HG02763 (cell line): ENCODE data around the gene KIF1A.

ENCODE experiments used
- ATAC-seq: cut with Tn5 transposase; IDR thresholded peaks from one replicate; pipeline ENCODE4 v1.9.1; 2021; ENCODE audit warnings: mild to moderate bottlenecking, moderate library complexity; ENCODE audit not compliant: unreplicated experiment

Gene KIF1A

DNA sequence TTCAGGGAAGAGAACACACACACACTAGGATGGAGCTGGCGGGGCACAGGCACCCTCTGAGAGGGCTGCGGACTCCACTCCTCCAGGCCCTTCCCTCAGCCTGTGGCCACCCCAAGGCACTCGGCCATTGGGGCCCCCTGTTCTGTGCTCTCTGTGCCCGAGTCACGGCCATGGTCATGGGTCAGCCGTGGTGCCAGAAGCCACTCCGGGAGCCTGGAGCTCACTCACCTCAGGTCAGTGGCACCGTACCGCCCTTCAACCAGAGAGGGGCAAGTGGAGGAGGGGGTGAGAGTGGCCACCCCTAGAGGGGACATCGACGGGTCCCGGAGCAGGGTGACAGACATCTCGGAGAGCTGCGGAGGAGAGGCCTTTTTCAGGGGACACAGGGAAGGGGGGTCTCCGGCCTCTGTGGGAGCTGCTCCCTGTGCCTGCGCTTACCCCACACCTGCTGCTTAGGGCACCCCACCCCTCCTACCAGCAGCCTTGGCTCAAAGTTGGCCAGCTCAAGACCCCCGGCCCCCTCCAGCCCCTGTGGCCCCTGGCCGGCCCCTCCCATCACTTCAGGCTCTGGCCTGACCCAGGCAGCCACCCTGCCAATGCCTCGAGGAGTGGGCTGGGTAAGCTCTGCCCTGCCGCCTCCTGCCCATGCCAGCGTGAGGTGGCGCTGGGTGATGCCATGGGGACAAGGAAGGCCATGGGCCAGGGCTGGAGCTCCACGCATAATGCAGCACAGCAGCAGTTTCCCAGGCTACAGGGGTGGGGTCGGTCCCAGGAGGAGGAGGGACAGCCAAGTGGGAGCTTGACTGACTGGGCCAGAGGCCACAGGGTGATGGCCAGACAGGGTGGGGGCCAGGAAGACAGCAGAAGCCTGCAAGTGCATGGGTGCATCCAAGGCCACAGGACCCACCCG is 99.1 kb downstream of the KIF1A start:
- ATAC-seq, result no peak

DNA sequence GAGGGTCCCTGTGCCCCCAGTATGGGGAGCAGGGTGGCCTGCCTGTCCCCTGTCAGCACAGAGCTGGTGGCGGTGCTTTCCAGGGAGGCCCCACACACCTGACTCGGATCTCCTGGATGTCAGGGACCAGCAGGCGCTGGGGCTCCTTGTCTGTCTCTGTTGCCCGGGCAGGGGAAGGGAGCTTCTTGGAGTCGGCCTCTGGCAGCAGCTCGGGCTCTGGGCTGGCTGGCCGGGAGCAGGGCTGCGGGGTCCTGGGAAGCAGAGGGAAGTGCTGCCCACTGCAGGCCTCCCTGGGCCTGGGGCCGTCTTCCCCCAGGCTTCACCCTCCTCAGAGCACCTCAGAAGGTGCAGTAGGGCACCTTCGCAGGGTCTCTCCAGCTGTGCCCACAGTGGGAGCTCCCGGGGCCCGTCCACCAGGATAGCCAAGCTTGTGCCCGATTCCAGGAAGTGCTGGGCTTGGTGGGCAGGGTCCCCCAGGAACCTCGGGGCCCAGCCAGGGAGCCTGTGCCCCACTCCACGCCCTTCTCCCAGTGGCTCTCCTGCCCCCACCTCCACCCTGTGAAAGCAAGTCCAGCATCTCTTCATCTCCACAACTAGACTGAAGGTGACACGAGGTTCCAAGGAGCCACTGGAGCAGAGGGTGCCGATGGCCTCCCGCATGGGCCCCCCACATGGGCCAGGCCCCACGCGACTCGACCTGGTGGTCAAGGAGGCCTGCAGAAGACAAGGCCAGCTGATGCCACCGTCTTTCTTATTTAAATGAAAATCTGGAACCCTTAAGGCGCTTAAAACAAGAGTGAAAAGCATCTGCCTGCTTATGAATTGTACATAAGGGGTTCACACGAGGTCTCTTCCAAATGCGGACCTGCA is 100.1 kb downstream of the KIF1A start:
- ATAC-seq, result no peak

DNA sequence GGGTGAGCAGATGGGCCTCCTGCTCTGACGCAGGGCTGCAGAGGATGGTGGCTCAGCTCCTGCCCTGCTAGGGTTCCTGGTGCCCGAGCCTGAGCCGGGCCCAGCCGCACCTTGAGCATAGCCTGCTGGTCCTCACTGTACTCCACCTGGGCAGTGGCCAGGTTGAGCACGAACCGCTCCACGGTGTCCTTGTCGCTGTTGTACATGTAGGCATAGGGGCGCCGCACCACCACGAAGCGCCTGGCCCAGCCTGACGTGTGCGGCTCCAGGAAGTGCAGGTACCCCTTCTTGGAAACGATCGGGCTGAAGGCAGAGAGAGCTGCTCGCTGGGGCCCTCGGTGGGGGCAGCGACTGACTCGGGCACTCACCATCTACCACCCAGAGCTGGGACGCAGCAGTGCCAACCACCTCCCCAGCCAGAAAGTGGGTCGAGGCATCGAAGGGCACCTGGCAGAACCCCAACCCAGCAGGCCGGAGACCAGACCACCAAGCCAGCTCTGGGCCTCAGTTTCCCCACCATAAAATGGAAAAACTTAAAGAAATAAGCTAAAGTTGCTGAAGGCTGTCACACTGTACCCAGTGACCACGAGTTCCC is 101.0 kb downstream of the KIF1A start:
- ATAC-seq, result no peak

DNA sequence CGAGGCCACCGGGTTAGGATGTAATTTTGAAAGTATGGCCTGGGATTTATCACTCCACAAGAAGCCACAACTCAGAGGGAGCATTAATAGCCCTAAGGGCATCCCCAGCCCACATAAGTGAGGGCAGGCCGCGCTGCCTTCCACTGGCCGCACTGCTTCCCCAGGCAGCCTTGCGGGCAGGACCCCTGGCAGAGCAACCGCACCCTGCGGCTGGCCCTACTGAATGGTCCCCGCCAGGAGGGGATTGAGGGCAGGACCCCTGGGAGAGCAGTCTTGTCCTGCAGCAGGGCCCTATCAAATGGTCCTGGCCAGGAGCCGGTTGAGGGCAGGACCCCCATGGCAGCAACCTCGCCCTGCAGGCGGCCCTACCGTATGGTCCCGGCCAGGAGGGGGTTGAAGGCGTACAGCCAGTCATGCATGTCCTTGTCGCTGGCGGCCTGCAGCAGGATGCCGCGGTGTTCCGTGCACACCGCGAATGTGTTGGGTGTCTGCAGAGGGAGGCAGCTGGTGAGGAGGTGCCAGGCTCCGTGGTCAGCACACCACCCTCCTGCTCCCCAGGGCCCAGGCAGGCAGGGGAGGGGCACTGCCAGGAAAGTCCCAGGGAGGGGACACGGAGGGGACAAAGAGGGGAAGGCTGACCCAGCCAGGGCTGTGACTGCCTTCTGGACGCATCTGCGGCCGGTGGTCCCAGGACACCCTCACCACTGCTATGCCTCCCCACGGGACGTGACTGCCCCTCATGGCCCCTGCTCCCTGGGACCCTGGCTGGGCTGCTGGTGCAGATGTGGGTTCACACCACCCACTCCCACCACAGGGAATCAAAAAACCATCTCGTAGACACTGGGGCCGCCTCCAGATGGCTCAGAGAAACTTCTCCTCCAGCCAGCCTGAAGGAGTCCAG is 102.1 kb downstream of the KIF1A start:
- ATAC-seq, result no peak

DNA sequence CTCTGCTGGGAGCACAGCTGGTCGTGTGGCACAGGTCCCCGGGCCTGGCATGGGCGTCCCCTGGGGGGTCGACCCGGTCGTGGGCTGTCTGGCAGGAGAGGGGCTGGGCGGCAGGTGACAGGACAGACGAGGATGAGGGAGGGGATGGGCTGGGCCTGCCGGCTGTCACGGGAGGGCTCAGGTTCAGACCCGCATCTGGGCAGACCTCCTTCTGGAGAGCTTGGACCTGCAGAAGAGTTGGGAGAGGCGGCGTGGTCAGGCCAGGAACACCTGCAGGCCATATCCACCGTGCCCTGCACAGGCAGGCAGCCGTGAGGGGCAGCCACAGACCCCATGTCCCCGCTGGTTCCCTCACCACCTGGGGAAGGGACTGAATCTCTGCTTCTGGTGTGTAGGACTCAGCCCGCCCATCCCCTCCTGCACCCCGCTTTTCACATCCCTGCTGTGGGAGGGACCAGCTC is 102.8 kb downstream of the KIF1A start:
- ATAC-seq, result no peak

DNA sequence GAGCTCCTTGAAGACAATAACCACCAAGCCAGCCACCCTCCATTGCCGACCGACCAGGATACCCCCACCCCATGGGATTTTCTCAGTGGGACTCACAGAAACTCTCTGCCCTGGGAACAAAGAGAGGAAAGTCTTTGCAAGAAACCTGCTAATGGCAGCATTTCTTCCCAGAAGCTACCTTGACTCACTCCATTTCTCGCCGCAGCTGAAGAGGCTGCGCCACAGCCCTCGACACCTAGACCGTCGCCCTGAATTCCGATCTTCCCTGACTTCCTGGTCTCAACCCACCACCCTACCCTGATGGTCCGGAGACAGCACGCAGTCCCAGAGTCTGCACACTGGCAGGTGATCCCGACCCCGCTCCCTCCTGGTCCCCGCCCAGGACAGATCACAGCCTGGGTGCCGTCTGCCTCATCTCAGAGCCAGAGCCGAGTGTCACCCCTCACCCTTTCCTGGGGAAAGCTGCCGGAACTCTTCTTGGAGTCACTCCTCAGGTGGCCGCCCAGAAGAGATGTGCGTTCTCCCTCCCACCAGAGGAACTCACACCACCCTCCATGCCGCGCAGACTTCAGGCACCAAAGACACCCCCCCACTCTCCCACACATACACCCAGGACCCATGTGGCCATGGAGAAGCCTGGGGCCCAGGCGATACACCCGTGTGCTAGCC is 103.8 kb downstream of the KIF1A start:
- no peak for ATAC-seq

DNA sequence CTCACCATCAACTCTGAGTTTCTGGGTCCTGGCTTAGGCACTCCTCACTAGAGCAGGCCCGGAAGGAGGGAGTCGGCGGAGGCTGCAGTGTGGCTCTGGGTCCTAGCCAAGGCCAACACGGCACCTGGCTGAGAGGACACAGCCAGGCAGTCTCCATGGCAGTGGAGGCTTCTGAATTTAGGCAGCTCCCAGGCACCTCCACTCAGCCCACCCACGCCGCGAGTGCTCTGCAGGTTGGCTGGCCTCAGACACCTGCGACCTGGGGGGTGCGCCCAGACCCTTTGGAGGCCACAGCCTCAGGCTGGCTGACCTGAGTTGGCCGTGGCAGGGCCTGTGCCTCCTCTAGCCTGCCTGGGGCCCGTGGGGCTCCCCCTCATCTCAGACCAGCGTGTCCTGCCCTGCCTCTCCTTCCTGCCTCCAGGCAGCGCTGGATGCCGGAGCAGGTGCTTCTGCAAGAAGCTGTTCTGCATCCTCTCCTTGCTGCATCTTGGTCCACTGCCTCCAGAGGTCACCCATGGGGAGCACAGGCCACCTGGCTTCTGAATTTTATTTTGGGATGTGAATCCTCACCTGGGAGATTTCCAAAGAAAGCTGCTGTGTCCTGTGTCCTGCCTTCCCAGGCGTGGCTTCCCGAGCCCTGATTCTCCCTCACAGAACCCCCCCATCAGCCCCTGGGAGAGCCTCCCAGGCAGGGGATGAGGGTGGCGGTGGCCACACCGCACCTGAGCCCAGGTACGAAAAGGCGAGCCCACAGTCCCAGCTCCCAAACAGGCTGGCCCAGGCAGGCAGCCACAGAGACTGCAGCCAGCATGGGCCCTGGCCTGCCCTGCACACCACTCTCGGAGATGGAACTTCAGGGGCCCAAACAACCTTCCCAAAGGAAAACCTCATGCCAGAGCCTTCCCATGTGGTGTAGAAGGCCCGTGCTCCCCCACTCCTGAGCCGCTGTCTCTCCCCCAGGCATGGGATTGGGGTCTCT is 105.0 kb downstream of the KIF1A start:
- ATAC-seq, result no peak

DNA sequence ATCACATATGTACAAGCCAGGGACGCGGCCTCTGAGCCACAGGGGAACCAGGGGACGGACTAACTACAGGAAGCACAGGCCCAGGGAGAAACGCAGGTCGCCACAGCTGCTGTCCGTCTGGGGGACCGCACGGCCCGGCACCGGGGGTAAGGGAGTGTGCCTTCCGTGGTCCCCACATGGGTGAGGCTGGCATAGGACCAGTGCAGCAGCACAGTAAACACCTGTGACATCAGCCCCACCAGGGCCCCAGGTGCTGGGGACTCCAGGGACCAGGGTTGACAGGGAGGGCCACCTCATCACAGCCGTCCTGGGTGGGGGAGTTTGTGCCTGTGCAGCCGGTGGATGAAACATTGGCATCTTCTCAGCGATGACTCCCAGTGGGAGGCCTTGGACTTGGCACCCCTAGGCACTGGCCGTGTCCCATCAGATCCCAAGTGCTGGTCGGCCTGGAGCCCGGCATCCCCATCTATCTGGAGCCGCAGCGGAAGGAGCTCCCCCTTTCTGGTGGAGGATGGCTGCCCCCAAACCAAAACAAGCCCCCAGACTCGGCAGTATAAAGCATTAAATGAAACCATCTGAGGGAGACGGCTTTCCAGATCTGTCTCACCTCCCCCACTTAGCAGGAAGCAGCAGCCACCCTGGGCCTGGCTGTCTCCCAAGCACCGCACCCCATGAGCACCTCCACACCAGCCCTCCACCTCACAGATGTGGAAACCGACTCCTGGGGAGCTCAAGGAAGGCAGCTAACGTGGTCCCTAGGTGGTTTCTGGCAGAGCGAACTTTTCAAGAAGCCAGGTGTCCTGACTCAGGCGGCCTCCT is 105.9 kb downstream of the KIF1A start:
- ATAC-seq, result no peak

DNA sequence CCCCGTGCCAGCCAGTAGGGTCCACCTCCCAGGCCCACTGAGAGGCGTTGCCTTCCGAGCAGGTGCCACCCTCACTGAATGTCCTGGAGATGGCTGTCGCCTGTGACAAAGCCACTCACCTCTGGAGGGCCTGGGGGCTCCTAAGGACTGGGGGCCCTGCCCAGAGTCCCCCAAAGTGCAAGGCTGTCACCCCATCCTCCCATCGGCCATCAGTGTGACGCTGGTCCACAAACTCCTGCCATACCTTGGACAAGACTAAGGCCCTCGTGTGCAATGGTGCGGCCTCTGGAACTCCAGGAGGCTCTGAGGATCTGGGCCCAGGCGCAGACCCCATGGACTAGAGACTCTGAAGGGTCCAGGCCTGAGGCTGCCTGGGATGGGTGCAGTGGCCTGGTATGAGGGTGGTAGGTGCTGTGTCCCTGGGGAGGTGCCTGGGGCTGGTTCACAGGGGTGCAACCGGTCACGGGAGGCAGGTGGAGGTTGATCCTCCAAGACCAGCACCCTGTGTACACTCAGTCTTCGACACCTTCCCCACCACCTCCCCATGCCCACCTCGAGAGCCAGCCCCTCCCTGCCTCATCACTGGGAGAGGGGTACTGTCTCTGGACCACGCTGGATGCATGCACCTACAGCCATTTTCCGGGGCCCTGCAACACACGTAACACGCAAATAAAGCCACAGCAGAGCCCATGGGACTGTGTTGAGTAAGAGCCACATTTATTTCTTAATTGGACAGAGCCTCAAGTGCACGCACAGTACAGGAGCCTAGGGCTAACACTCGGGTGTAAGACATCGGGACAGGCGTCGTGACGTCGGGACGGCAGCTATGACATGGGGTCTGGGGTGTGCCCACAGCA is 106.7 kb downstream of the KIF1A start:
- ATAC-seq, result no peak

DNA sequence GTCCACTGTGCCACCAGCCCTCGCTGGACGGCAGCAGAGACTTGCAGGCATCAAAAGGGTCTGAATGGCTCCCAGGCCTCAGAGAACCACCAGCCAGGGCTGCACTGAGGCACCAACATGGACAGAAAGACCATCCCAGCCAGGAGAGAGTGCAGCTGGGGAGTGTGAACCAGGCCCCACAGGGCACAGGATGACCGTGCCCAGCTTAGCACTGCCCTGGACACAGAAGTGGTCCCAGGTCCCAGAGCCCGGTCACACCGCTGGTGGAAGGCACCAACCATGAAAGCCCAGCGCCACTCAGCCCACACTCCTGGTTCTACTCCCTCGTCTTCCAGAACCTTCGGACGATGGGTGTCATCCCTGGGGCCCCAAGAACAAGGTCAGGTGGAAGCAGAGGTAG is 107.9 kb downstream of the KIF1A start:
- ATAC-seq, result no peak

DNA sequence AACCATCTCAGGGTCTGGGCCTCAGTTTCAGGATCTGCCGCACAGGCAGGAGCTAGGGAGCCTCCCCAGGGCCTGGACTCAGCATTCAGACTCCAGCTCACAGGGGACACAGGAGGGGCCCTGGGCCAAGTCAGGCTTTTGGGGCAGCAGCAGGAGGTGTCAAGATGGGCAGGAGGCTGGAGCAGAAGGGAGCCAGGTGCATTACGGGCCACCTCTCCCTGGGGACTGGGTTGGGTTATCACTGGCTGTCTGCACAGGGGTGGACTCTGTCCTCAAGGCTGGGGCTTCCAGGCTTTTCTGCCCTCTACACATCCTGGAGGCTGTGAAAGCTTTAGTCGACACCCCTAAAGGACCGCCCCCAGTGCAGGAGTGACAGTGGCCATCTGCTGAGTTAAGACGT is 108.3 kb downstream of the KIF1A start:
- no peak for ATAC-seq

DNA sequence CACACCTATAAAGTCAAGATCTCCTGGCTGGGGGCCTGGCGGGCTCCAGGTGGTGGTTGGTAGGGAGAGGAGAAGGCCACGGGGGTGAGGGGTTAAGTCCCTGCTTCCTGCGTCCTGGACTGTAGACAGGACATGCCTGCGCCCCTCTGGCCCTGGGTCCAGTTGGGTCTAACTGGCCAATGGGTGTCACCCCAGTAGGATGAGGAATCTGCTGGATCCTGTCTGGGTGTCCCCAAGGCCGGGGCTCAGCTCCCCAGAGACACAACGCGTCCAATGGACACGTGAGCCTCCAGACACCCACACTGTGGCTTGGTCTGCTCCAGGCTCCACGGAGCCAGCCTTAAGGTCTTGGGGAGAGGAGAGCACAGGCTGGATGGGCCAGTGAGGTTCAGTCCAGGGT is 108.7 kb downstream of the KIF1A start:
- ATAC-seq, result no peak

DNA sequence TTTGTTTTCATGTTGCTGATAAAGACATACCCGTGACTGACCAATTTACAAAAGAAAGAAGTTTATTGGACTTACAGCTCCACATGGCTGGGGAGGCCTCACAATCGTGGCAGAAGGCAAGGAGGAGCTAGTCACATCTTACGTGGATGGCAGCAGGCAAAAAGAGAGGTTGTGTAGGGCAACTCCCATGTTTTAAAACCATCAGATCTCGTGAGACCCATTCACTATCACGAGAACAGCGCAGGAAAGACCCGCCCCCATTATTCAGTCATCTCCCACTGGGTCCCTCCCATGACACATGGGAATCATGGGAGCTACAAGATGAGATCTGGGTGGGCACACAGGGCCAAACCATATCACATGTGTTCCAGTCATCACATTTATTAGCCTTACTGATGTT is 111.6 kb downstream of the KIF1A start:
- ATAC-seq, result no peak

DNA sequence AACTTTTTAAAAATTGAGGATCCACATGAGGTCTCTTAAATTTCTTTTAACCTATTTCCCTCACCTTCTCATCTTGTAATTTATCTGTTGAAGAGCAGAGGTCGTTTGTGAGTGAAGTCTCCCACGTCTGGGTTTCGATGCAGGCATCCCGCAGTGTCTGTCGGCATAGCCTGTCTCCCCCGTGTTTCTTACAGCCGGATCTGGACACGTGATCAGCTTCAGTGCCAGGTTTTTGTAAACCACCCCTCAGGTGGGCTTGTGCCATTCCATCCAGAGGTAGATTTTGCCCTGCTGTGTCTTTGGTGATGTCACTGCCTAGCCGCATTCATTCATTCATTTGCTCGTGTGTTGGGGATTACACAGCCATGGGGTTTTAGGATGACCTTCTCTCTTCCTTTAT is 112.2 kb downstream of the KIF1A start:
- no peak for ATAC-seq

DNA sequence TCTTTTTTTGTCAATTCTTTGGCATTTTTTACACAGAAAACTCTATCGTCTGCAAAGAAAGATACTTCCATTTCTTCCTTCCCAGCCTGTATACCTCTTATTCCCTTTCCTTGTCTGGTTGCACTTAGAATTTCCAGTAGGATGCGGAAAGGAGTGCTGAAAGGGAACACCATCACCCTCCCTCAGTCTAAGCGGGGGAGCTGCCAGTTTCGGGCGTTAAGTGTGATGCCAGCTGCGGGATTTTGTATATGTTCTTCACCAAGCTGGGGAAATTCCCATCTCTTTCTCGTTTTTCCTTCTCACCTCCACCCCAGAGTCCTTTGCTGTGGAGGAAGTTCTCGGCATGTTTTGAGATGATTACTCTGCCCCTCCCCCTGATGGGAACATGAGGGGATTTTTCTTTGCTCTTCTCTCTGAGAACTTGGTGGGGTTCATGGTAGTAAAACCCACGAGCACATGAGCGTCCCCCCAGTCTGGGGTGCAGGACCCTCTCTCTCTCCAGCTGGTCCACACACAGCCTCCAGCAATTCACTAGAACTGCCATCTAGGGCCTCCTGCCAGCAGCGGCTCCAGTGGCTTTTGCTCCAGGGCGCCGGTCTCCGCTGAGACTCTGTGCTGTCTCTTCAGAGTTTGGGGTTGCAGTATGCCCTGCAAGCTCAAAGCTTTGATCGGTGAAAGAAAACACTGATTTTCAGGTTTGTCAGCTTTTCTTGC is 112.8 kb downstream of the KIF1A start:
- no peak for ATAC-seq

DNA sequence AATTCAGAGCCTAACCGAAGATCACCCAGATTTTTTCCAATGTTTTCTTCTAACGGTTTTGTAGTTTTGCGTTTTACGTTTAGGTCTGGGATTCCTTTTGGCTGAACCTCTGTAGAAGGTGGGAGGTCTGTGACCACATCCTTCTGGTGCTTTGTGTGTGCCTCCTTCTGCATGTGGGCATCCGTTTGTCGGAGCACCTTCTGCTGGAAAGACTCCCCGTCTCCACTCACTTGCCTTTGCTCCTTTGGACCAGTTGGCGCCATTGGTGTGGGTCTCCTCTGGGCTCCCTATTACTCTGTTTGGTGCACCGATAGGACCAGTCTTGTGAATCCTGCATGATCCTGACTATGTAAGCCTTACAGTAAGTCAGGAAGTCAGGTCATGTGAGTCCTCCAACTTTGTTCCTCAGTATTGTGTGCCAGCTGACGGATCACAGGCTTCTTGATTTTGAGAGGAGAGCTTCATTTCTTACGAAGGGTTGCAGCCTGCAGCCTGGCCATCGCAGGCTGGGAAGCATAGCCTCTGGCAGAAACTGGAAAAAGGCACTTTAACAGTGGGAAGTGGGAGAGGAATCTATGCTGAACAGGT is 114.7 kb downstream of the KIF1A start:
- no peak for ATAC-seq
